Suprapubic skin (tissue), 4 donors: ENCODE measurements around the gene LRRC46. TPM values are rescaled to one million over a fixed set of nuclear protein-coding genes. Genes with fewer than 3 reads are reported as not detected.

ENCODE experiments used
- DNase-seq, 2 donors: peaks; one replicate each; pipeline ENCODE4 v3.0.0-alpha.2; 2019; ENCODE audit warnings: low spot score in 2 of 2
- H3K27ac ChIP-seq: fragments of 200-600 bp; sonication (generic); one replicate; pipeline ENCODE4 v1.5.1; 2019
- H3K27me3 ChIP-seq: fragments of 200-600 bp; sonication (generic); one replicate; pipeline ENCODE4 v1.5.1; 2019
- H3K36me3 ChIP-seq: fragments of 200-600 bp; sonication (generic); one replicate; pipeline ENCODE4 v1.5.1; 2019
- H3K4me1 ChIP-seq: fragments of 200-600 bp; sonication (generic); one replicate; pipeline ENCODE4 v1.5.1; 2019
- H3K4me3 ChIP-seq: fragments of 200-600 bp; sonication (generic); one replicate; pipeline ENCODE4 v1.5.1; 2019; ENCODE audit warnings: mild to moderate bottlenecking
- H3K9me3 ChIP-seq: fragments of 200-600 bp; sonication (generic); one replicate; pipeline ENCODE4 v1.5.1; 2019
- CTCF ChIP-seq, 2 donors: fragments of 200-600 bp in 1 of 2; fragments of 450-650 bp in 1 of 2; sonication (generic) in 1 of 2; IDR thresholded peaks; one replicate each; pipeline ENCODE4 v1.5.1; 2016 to 2019; ENCODE audit warnings: antibody characterized with exemption in 2 of 2, mild to moderate bottlenecking in 1 of 2, moderate library complexity in 1 of 2
- EP300 ChIP-seq: sonication (generic); formaldehyde crosslinking; IDR thresholded peaks from one replicate; pipeline ENCODE4 v1.6.1; 2017; ENCODE audit warnings: antibody characterized with exemption
- POLR2A ChIP-seq, 2 donors: fragments of 450-650 bp; IDR thresholded peaks; one replicate each; pipeline ENCODE4 v1.6.1; 2017; ENCODE audit warnings: antibody characterized with exemption in 2 of 2, mild to moderate bottlenecking in 2 of 2, moderate library complexity in 2 of 2
- POLR2AphosphoS5 ChIP-seq, 3 donors: sonication (generic); formaldehyde crosslinking; IDR thresholded peaks; one replicate each; pipeline ENCODE4 v1.6.1; 2017; ENCODE audit warnings: antibody characterized with exemption in 3 of 3
- WGBS: methylation state at CpG from one replicate; pipeline ENCODE4 v1.1.5; 2018; 5-methylcytosine and 5-hydroxymethylcytosine counted together
- total RNA-seq, 4 donors: library from RNA; depleted of rRNA; stranded (reverse); fragments of >200 nt; gene quantifications; one replicate each; pipeline ENCODE4 v1.1.0, GENCODE V29; 2016

Gene LRRC46
- total RNA-seq, 4 donors from 2014 or later = not detected

- Histone ChIP-seq H3K4me1 (peaks cover 41% of the 10 kb centered on the region), H3K27ac (peak overlapping the region; percentile 47), H3K27me3 (peaks cover 17% of the 10 kb centered on the region), H3K4me3 (peak overlapping the region; percentile 64), H3K9me3 (no peaks in the 10 kb centered on the region), H3K36me3 (peaks cover 22% of the 10 kb centered on the region)
- DNase-seq = no peak
- 61% methylated on average over 16 of the region's 16 CpGs for WGBS
- TF ChIP-seq POLR2A (IDR thresholded peaks at IDR 0.05) (no peak), CTCF (IDR thresholded peaks at IDR 0.05) (no peak), EP300 (no peak), POLR2AphosphoS5 (IDR thresholded peaks at IDR 0.05) (no peak)
Observed at GRCh38 chr17:47841488-47842291, 10.2 kb downstream of the LRRC46 start.

GRCh38 chr17:47843391-47843730 lies 11.9 kb downstream of the LRRC46 start:
- H3K4me1 ChIP-seq = peaks cover 53% of the 10 kb centered on the region
- peaks cover 34% of the 10 kb centered on the region for H3K27me3 ChIP-seq
- no peaks in the 10 kb centered on the region for H3K9me3 ChIP-seq
- H3K4me3 ChIP-seq = no peak overlapping the region
- DNase-seq = no peak
- peaks cover 7% of the 10 kb centered on the region for H3K36me3 ChIP-seq
- TF ChIP-seq POLR2A (IDR thresholded peaks at IDR 0.05) = no peak
- TF ChIP-seq POLR2AphosphoS5 (IDR thresholded peaks at IDR 0.05) = no peak
- TF ChIP-seq EP300 = no peak
- no peak for TF ChIP-seq CTCF (IDR thresholded peaks at IDR 0.05)
- 8% methylated on average over 6 of the region's 6 CpGs for WGBS
- peak overlapping the region; percentile 40 for H3K27ac ChIP-seq

DNA sequence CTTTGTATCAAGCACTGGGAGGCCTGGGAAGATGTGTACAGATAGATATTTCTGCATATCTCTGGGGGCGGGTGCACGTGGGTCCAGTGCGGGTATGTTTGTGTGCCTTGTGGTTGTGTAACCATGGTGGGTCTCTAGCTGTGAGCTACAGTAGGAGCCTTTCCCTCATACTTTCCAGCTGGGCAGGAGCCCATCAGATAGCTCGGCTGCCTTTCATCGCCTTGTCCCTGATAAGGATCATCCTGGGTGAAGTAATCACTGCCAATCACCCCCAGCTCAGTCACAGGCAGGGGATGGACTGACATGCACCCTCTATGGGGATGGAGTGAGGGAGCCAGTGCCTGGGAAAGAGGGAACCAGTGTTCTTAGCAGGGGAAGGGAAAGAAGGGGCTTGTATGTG lies 12.8 kb downstream of the LRRC46 start:
- Histone ChIP-seq H3K4me1 (peaks cover 53% of the 10 kb centered on the region), H3K27me3 (peaks cover 40% of the 10 kb centered on the region), H3K4me3 (no peak overlapping the region), H3K36me3 (no peaks in the 10 kb centered on the region), H3K27ac (no peak overlapping the region), H3K9me3 (no peaks in the 10 kb centered on the region)
- no peak for DNase-seq
- 74% methylated on average over 5 of the region's 5 CpGs for WGBS
- TF ChIP-seq POLR2A (IDR thresholded peaks at IDR 0.05) = no peak
- no peak for TF ChIP-seq EP300
- TF ChIP-seq POLR2AphosphoS5 (IDR thresholded peaks at IDR 0.05) = no peak

GRCh38 chr17:47844814-47845715 lies 13.6 kb downstream of the LRRC46 start:
- no peak for DNase-seq
- 74% methylated on average over 4 of the region's 4 CpGs for WGBS
- H3K27ac ChIP-seq = no peak overlapping the region

GRCh38 chr17:47845716-47846075 lies 14.2 kb downstream of the LRRC46 start:
- Histone ChIP-seq H3K36me3 (no peaks in the 10 kb centered on the region), H3K27me3 (peaks cover 52% of the 10 kb centered on the region), H3K27ac (no peak overlapping the region), H3K4me3 (no peak overlapping the region), H3K4me1 (peaks cover 49% of the 10 kb centered on the region), H3K9me3 (no peaks in the 10 kb centered on the region)
- 87% methylated on average over 3 of the region's 3 CpGs for WGBS
- no peak for TF ChIP-seq POLR2AphosphoS5 (IDR thresholded peaks at IDR 0.05)
- DNase-seq = no peak

More at GRCh38 chr17:47844814-47845715, 13.6 kb downstream of the LRRC46 start:
- no peak overlapping the region for H3K4me3 ChIP-seq
- peaks cover 46% of the 10 kb centered on the region for H3K27me3 ChIP-seq
- TF ChIP-seq POLR2A (IDR thresholded peaks at IDR 0.05) = no peak
- TF ChIP-seq POLR2AphosphoS5 (IDR thresholded peaks at IDR 0.05) = no peak
- TF ChIP-seq EP300 = no peak
- no peak for TF ChIP-seq CTCF (IDR thresholded peaks at IDR 0.05)
- no peaks in the 10 kb centered on the region for H3K36me3 ChIP-seq
- no peaks in the 10 kb centered on the region for H3K9me3 ChIP-seq
- peaks cover 48% of the 10 kb centered on the region for H3K4me1 ChIP-seq
